HG03039 (cell line): Measurements from ENCODE around the gene EFCAB10.
"Not testable (repeated sequence)": the region's sequence is repeated elsewhere in the genome, so short reads cannot be mapped to it uniquely, and the experiment has no call there.

Experiments
- ATAC-seq: cut with Tn5 transposase; IDR thresholded peaks from one replicate; pipeline ENCODE4 v1.9.1; 2021; ENCODE audit warnings: mild to moderate bottlenecking, moderate library complexity; ENCODE audit not compliant: unreplicated experiment

Gene EFCAB10

DNA sequence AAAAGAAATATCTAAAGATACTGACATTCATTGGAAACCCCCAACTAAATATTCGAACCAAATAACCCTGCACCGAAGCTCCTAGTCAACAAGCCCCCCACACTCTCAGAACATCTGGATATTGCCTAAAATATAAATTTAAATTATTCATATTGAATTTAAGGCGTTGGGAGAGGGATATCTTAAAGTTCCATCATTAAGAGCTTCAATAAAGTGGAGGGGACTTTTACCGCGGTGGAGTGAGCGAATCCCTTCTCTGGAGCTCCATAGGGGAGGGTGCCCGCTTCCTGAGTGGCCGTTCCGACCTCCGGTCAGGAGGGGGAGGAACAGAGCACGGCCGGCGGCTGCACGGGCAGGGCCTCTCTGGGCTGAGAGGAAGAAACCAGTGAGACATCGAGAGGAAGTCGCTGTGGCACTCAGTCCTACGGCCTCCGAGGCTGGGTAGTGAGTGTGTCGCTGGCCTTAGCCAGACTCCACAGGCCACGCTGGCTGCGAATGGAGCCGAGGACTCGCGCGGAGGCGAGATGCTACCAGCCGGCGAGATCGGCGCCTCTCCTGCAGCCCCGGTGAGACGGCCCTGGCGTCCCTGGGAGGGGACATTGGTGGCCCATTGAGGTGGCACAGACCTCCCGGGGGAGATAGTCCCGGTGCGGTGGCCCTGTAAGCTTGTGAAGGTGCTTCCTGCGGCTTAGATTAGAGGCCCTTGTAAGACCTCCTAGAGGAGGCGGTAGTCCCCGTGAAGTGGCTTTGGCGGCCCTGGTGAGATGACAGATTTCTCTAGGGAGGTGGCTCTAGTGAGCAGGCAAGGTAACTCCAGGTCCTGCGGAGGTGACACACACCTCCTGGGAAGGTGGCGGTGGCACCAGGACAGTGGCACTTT is 49.3 kb downstream of the EFCAB10 start, which contains the start of gene RINT1:
TSS of gene RINT1 (plus strand) at position 410 of the 880 bp plus-strand sequence. CDS start at position 525, 115 bp downstream.
- ATAC-seq: peak; percentile 95

DNA sequence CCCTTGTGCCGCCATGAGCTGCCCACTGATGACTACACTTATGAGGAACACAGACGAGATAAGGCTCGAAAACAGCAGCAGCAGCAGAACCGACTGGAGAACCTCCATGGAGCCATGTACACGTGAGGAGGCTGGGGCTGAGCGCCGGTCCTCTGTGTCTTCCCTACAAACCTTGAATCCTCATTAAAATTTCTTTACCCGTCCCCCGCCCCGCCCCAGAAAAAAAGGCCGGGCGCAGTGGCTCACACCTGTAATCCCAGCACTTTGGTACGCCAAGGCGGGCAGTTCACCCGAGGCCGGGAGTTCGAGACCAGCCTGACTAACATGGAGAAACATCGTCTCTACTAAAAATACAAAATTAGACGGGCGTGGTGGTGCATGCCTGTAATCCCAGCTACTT is 50.7 kb downstream of the EFCAB10 start:
- ATAC-seq: no peak

DNA sequence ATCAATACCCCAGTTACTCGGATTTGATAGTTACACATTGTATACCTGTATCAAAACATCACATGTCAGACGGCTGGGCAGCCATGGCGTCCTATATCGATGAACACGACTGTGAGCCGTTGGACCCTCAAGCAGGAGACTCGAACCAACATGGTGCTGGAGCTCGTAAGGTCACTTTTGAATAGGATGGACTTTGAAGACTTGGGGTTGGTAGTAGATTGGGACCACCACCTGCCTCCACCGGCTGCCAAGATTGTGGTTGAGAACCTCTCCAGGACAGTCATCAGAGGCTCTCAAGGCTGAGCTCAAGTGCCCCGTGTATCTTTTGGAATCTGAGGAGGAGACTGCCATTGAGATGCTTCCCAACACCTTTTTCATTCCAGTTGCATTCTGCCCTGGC is 51.2 kb downstream of the EFCAB10 start:
- ATAC-seq: no peak

DNA sequence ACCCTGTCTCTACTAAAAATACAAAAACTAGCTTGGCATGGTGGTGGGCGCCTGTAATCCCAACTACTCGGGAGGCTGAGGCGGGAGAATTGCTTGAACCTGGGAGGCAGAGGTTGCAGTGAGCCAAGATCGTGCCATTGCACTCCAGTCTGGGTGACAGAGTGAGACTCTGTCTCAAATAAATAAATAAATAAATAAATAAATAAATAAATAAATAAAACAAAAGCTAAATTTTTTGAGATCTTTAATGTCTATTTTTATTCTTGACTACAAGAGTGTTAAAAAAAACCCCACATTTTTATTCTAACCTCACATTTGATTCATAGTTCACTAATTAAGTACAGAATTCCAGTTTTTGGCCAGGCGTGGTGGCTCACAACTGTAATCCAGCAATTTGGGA is 53.6 kb downstream of the EFCAB10 start:
- not testable (repeated sequence) for ATAC-seq

DNA sequence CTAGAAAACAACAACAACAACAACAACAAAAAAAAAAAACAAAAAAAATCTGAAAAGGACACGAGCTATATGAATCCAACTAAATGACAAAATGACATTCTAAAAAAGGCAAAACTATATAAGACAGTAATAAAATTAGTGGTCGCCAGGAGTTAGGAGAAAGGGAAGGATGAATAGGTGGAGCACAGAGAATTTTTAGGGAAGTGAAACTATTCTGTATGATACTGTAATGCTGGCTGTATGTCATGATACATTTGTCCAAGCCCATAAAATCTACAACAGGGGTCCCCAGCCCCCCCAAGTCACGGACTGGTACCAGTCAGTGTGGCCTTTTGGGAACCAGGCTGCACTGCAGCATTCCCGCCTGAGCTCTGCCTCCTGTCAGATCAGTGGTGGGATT is 56.5 kb downstream of the EFCAB10 start:
- ATAC-seq: no peak

DNA sequence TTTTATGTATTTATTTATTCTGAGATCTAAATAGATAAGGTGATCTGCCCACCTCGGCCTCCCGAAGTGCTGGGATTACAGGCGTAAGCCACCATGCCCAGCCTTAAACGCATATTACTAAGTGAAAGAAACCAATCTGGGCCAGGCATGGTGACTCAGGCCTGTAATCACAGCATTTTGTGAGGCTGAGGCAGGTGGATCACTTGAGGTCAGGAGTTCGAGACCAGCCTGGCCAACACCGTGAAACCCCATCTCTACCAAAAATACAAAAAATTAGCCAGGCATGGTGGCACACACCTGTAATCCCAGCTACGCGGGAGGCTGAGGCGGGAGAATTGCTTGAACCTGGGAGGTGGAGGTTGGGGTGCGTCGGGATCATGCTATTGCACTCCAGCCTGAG is 56.9 kb downstream of the EFCAB10 start:
- ATAC-seq: not testable (repeated sequence)

DNA sequence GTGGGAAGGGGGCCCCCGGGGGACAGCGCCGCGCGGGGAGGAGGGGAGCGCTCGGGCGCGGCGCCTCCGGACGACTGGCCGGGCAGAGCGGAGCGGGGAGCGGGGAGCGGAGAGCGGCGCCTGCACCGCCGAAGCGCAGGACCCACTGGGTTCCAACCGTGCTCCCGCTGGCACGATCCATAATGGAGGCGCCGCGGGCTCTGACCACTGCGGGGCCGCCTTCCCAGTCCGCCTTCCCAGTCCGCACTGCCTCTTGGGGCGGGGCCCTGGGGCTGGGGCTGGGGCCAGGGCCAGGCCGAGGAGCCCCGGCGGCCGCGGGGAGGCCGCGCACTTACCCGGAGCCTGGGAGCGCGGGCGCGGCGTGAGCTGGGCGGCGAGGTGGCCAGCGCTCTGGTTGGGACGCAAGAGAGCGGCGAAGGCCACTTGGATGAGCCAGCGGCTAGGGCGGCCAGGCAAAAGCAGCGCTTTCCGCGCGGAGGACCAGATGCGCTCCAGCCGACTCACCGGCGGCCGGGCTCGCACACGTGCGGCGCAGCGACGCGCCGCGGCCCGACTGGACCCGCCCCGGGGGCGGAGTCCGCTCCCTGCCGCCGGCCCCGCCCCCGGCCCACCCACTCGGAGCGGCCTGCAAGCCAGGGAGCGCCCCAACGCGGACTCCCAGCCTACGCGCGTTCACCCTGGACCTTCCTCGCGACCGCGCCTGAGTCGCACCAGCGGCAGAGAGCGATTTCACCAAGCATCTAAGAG is 59.4 kb downstream of the EFCAB10 start, which contains the start of gene PUS7:
TSS of gene PUS7 (minus strand) at position 555 of the 747 bp plus-strand sequence. CDS start 13,759 bp downstream, outside the sequence.
- ATAC-seq: peak; percentile 83

DNA sequence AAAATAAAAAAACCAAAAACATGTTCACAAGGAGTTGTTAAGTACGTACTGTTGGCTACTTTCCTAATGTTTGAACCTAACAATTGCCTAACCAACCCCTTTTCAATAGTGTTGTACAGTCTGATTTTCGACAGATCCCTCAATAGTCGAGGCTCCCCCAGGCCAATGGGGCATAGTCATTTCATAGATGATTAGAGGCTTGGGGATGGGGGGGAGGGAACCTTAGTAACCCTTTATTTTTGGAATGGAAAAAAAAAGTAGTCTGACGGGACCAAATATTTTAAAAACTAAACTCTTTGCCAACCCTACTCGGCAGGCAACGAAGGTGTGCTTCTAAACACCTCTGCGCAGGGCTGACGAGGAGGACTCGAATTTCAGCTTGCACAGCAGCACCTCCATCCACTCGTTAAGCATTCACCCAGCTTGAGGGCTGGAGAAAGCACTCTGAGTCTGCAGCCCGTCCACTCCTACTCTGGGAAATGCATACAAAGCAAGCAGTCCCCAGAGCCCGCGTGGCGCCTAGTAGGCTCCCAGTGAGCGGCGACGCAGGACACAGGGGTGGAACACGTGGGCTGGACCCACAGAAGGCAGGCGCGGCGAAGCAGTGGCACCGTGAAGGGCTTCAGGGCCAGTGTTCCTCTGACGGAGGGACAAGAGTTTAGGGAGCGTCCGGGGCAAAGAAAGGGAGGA is 60.1 kb downstream of the EFCAB10 start:
- ATAC-seq: peak; percentile 38

DNA sequence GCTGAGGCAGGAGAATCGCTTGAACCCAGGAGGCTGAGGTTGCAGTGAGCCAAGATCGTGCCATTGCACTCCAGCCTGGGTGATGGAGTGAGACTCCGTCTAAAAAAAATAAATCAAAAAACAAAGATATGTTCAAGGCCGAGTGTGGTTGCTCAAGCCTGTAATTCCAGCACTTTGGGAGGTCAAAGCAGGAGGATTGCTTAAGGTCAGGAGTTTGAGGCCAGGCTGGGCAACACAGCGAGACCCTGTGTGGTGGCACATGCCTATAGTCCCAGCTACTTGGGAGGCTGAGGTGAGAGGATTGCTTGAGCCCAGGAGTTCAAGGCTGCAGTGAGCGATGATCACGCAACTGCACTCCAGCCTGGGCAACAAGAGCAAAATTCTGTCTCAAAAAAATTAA is 60.7 kb downstream of the EFCAB10 start:
- ATAC-seq: not testable (repeated sequence)

DNA sequence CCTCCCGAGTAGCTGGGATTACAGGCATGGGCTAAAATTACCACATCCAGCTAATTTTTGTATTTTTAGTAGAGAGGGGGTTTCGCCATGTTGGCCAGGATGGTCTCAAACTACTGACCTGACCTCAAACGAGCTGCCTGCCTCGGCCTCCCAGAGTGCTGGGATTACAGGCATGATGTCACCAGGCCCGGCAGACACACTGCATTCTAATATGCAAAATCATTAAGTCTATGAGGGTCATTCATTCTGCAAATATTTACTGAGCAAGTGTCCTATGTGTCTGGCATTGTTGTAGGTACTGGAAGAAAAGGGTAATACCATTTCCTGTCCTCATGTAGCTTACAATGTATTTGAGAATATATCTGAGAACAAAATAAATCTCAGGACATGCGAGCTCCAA is 61.9 kb downstream of the EFCAB10 start:
- no peak for ATAC-seq

DNA sequence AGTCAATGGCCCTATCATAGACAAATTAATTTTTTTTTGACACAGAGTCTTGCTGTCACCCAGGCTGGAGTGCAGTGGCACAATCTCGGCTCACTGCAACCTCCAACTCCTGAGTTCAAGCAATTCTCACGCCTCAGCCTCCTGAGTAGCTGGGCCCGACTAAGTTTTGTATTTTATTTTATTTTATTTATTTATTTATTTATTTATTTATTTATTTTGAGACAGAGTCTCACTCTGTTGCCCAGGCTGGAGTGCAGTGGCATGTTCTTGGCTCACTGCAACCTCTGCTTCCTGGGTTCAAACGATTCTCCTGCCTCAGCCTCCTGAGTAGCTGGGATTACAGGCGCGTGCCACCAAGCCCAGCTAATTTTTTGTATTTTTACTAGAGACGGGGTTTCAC is 65.7 kb downstream of the EFCAB10 start:
- ATAC-seq: not testable (repeated sequence)
